Measurements from ENCODE around the gene NRIP1.
"Not testable (repeated sequence)": the region's sequence is repeated elsewhere in the genome, so short reads cannot be mapped to it uniquely, and the experiment has no call there.

Gene NRIP1

DNA sequence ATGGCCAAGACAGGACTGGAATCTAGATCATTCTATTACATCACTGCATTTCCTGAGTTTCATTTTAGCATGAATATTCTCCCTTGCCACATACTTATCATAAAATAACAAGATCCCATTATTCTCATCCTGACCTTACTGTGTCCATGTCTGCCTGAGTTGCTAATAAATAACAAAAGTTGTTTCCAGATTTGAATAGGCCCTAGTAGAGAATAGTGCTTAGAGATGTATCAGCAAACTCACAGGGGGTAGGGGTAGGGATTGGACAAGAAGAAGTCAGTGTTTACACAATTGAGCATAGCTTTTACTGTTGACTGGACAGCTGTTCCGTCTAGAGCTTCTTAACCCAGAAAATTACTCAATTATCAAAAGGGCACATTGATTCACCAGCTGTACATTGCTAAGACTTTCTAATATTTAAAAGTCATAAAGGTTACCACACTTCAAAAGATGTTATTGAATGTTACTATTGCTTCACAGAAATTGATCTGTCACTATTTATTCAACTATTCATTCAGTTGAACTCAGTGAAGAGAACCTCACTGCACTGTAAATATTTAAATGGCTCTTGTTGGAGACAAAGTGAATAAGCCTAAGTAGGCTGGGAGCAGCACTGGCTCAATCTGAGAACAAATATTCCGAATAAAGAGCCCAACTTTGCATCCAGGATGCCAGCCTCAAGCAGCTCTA is 121.9 kb downstream of the NRIP1 start:
- H3K36me3 ChIP-seq (ENCODE audit: control insufficient read depth, low read length) = no peaks in the 10 kb centered on the region
- H3K9me3 ChIP-seq (ENCODE audit: control insufficient read depth, insufficient read depth, low read length) = no peaks in the 10 kb centered on the region; the same call in 1 of the 2 replicates
- H3K27ac ChIP-seq (ENCODE audit: low read depth, low read length) = no peak overlapping the region
- no peak for TF ChIP-seq CTCF (IDR thresholded peaks at IDR 0.05; ENCODE audit: low read depth, low read length, poor library complexity, severe bottlenecking)
- no peak for TF ChIP-seq EZH2phosphoT487 (IDR thresholded peaks at IDR 0.05; ENCODE audit: borderline replicate concordance, low read length)
- no peak overlapping the region for H3K4me2 ChIP-seq (ENCODE audit: low read length)
- no peak overlapping the region for H3K4me3 ChIP-seq (ENCODE audit: low read length)
- H4K20me1 ChIP-seq (ENCODE audit: control insufficient read depth, insufficient read depth, low read depth, low read length) = no peaks in the 10 kb centered on the region
- H3F3A ChIP-seq (ENCODE audit: control insufficient read depth, insufficient read depth) = no peaks in the 10 kb centered on the region
- no peaks in the 10 kb centered on the region for H3K27me3 ChIP-seq (ENCODE audit: control insufficient read depth, low read length)
- H3K4me1 ChIP-seq (ENCODE audit: control insufficient read depth, low read length) = no peaks in the 10 kb centered on the region
- no peaks in the 10 kb centered on the region for H3K9me2 ChIP-seq (replicated peaks; ENCODE audit: control insufficient read depth, low read length)
- H3K79me2 ChIP-seq (ENCODE audit: control insufficient read depth, low read length) = no peaks in the 10 kb centered on the region

DNA sequence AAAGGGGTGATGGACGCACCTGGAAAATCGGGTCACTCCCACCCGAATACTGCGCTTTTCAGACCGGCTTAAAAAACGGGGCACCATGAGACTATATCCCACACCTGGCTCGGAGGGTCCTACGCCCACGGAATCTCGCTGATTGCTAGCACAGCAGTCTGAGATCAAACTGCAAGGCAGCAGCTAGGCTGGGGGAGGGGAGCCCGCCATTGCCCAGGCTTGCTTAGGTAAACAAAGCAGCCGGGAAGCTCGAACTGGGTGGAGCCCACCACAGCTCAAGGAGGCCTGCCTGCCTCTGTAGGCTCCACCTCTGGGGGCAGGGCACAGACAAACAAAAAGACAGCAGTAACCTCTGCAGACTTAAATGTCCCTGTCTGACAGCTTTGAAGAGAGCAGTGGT is 137.5 kb downstream of the NRIP1 start:
- not testable (repeated sequence) for H4K20me1 ChIP-seq (ENCODE audit: control insufficient read depth, insufficient read depth, low read depth, low read length); H3K9me3 ChIP-seq (ENCODE audit: control insufficient read depth, insufficient read depth, low read length); H3K4me1 ChIP-seq (ENCODE audit: control insufficient read depth, low read length)

GRCh38 chr21:14926186-14926585 is 138.6 kb downstream of the NRIP1 start:
- H3K79me2 ChIP-seq (ENCODE audit: control insufficient read depth, low read length) = no peaks in the 10 kb centered on the region
- H3K4me2 ChIP-seq (ENCODE audit: low read length) = no peak overlapping the region
- no peaks in the 10 kb centered on the region for H3K27me3 ChIP-seq (ENCODE audit: control insufficient read depth, low read length)
- H4K20me1 ChIP-seq (ENCODE audit: control insufficient read depth, insufficient read depth, low read depth, low read length) = no peaks in the 10 kb centered on the region
- H3K9me3 ChIP-seq (ENCODE audit: control insufficient read depth, insufficient read depth, low read length) = no peaks in the 10 kb centered on the region
- no peak for TF ChIP-seq EZH2phosphoT487 (IDR thresholded peaks at IDR 0.05; ENCODE audit: borderline replicate concordance, low read length)
- TF ChIP-seq CTCF (IDR thresholded peaks at IDR 0.05; ENCODE audit: low read depth, low read length, poor library complexity, severe bottlenecking) = no peak
- no peaks in the 10 kb centered on the region for H3K9me2 ChIP-seq (replicated peaks; ENCODE audit: control insufficient read depth, low read length)
- no peaks in the 10 kb centered on the region for H3K36me3 ChIP-seq (ENCODE audit: control insufficient read depth, low read length)
- no peaks in the 10 kb centered on the region for H3F3A ChIP-seq (ENCODE audit: control insufficient read depth, insufficient read depth)
- H3K27ac ChIP-seq (ENCODE audit: low read depth, low read length) = no peak overlapping the region
- no peak overlapping the region for H3K4me3 ChIP-seq (ENCODE audit: low read length)
- no peaks in the 10 kb centered on the region for H3K4me1 ChIP-seq (ENCODE audit: control insufficient read depth, low read length)

More for the DNA sequence above, 137.5 kb downstream of the NRIP1 start:
- not testable (repeated sequence) for H3K36me3 ChIP-seq (ENCODE audit: control insufficient read depth, low read length); H3K27ac ChIP-seq (ENCODE audit: low read depth, low read length); H3K4me3 ChIP-seq (ENCODE audit: low read length); H3F3A ChIP-seq (ENCODE audit: control insufficient read depth, insufficient read depth); H3K4me2 ChIP-seq (ENCODE audit: low read length); H3K27me3 ChIP-seq (ENCODE audit: control insufficient read depth, low read length); H3K79me2 ChIP-seq (ENCODE audit: control insufficient read depth, low read length); H3K9me2 ChIP-seq (replicated peaks; ENCODE audit: control insufficient read depth, low read length)

DNA sequence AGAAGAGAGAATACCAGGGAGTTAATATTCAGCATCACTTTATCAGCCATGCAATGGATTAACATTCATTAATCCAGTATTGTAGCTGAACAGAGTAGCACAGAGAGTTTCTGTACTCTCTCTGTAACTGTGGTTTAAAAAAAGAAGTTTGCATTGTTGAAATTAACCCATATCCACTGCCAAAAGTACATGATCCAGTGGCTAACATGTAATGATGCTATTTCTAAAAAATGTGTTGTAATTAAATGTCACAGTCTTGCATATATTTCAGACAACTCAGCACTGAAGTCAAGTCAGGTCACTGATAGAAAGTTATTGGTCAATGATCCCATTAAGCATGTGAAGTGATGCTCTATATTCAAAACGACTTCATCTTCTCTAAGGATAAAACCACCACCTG is 141.3 kb downstream of the NRIP1 start:
- Histone ChIP-seq H3K27ac (ENCODE audit: low read depth, low read length) (no peak overlapping the region), H3K27me3 (ENCODE audit: control insufficient read depth, low read length) (no peaks in the 10 kb centered on the region)
- no peak for TF ChIP-seq EZH2phosphoT487 (IDR thresholded peaks at IDR 0.05; ENCODE audit: borderline replicate concordance, low read length)
- no peak for TF ChIP-seq CTCF (IDR thresholded peaks at IDR 0.05; ENCODE audit: low read depth, low read length, poor library complexity, severe bottlenecking)

More for the DNA sequence above, 141.3 kb downstream of the NRIP1 start:
- H3K79me2 ChIP-seq (ENCODE audit: control insufficient read depth, low read length) = no peaks in the 10 kb centered on the region
- no peak overlapping the region for H3K4me3 ChIP-seq (ENCODE audit: low read length)
- H3K9me2 ChIP-seq (replicated peaks; ENCODE audit: control insufficient read depth, low read length) = no peaks in the 10 kb centered on the region
- no peaks in the 10 kb centered on the region for H3F3A ChIP-seq (ENCODE audit: control insufficient read depth, insufficient read depth)
- no peaks in the 10 kb centered on the region for H3K4me1 ChIP-seq (ENCODE audit: control insufficient read depth, low read length)
- H3K36me3 ChIP-seq (ENCODE audit: control insufficient read depth, low read length) = no peaks in the 10 kb centered on the region
- no peaks in the 10 kb centered on the region for H3K9me3 ChIP-seq (ENCODE audit: control insufficient read depth, insufficient read depth, low read length)
- H4K20me1 ChIP-seq (ENCODE audit: control insufficient read depth, insufficient read depth, low read depth, low read length) = no peaks in the 10 kb centered on the region
- no peak overlapping the region for H3K4me2 ChIP-seq (ENCODE audit: low read length)

Data from DOHH2 (cell line).